Neural crest cell (in vitro differentiated cells): ENCODE measurements around the gene OR52K1. TPM values are rescaled to one million over a fixed set of nuclear protein-coding genes. Genes with fewer than 3 reads are reported as not detected.

ENCODE experiments used
- DNase-seq: peaks from one replicate; pipeline ENCODE4 v3.0.0; 2021; ENCODE audit warnings: low read depth, mixed read lengths, low spot score
- H3K27ac Mint-ChIP-seq: one replicate; pipeline ENCODE4 v1.8.0; 2021; ENCODE audit warnings: mild to moderate bottlenecking, mixed read lengths; ENCODE audit not compliant: unreplicated experiment
- H3K27me3 Mint-ChIP-seq: 2 replicates; pipeline ENCODE4 v1.8.0; 2021; ENCODE audit warnings: low read depth, mild to moderate bottlenecking, mixed read lengths
- H3K36me3 Mint-ChIP-seq: 2 replicates; pipeline ENCODE4 v1.8.0; 2021; ENCODE audit warnings: low read depth, mild to moderate bottlenecking, mixed read lengths
- H3K4me1 Mint-ChIP-seq: 2 replicates; pipeline ENCODE4 v1.8.0; 2021; ENCODE audit warnings: mixed read lengths
- H3K4me3 Mint-ChIP-seq: one replicate; pipeline ENCODE4 v1.8.0; 2021; ENCODE audit warnings: mild to moderate bottlenecking, mixed read lengths
- H3K9me3 Mint-ChIP-seq: 2 replicates; pipeline ENCODE4 v1.8.0; 2021; ENCODE audit warnings: mixed read lengths
- CTCF ChIP-seq: fragments of 200-600 bp; sonication (generic); conservative IDR thresholded peaks from 2 replicates; pipeline ENCODE4 v1.5.0; 2021; ENCODE audit warnings: antibody characterized with exemption, mild to moderate bottlenecking
- long read RNA-seq: library from polyadenylated mRNA; unstranded; transcript quantifications from one replicate; pipeline ENCODE4 v2.0.0, GENCODE V29; 2020
- total RNA-seq: library from RNA; stranded (reverse); gene quantifications from 2 replicates; pipeline ENCODE4 v1.2.1, GENCODE V29; 2021

Gene OR52K1
- total RNA-seq = not detected in 2 replicates
- long read RNA-seq = 0 reads

DNA sequence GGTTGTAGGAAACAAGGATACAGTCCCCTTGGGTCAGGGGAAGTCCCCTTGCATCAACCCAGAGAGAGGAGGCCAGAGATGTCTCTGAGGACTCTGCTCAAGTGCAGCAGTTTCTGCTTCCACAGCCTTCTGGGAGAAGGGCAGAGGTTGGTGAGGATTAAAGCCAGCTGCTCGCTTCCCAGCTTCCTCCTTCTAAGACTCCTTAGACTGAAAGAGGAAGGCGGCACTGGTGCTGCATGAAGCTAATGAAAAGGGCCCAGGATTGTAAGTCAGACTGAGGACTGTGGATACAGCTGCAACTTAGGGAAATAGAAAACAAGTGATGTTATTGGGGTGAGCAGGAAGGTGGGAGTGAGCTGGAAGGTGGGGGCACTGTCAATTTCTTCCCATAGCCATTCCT is at the start of gene OR52K1:
Gene OR52K1, plus strand, starts transcription at position 202 of the 400 bp plus-strand sequence. CDS start 6,255 bp downstream, outside the sequence.
- no peak for TF ChIP-seq CTCF
- no peak for DNase-seq
- no peak within 1 kb of the TSS for H3K27ac Mint-ChIP-seq
- no peaks in the 10 kb centered on the region for H3K4me1 Mint-ChIP-seq
- H3K27me3 Mint-ChIP-seq = peaks cover 4% of the 10 kb centered on the region
- no peaks in the 10 kb centered on the region for H3K36me3 Mint-ChIP-seq
- no peaks in the 10 kb centered on the region for H3K9me3 Mint-ChIP-seq
- H3K4me3 Mint-ChIP-seq = no peak within 1 kb of the TSS

GRCh38 chr11:4433856-4434255 is 48.6 kb upstream of the OR52K1 start:
- peaks cover 18% of the 10 kb centered on the region for H3K27me3 Mint-ChIP-seq
- no peak for TF ChIP-seq CTCF
- peaks cover under 1% of the 10 kb centered on the region for H3K36me3 Mint-ChIP-seq
- no peaks in the 10 kb centered on the region for H3K4me1 Mint-ChIP-seq
- H3K9me3 Mint-ChIP-seq = peaks cover 4% of the 10 kb centered on the region
- H3K27ac Mint-ChIP-seq = no peak overlapping the region
- H3K4me3 Mint-ChIP-seq = no peak overlapping the region
- DNase-seq = no peak

GRCh38 chr11:4436411-4436810 is 46.0 kb upstream of the OR52K1 start:
- Mint-ChIP-seq H3K36me3 (peaks cover 4% of the 10 kb centered on the region), H3K27me3 (peaks cover 21% of the 10 kb centered on the region), H3K27ac (no peak overlapping the region), H3K9me3 (peaks cover 7% of the 10 kb centered on the region), H3K4me3 (no peak overlapping the region), H3K4me1 (no peaks in the 10 kb centered on the region)
- DNase-seq = no peak
- TF ChIP-seq CTCF = no peak

DNA sequence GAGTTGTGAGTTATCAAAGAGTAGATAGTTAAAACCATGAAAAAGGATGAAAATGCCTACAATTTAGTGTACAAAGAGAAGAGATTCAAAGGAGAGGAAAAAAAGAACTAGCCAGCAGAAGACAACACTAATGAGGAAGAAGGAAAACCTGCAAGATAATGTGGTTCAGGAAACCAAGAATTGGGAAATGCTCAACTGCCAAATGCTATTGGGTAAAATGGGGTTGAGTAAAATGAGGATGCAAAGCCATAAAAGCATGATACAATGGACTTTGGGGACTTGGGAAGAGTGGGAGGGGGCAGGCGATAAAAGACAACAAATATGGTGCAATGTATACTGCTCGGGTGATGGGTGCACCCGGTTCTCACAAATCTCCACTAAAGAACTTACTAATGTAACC is 40.9 kb upstream of the OR52K1 start:
- no peaks in the 10 kb centered on the region for H3K4me1 Mint-ChIP-seq
- peaks cover 6% of the 10 kb centered on the region for H3K27me3 Mint-ChIP-seq
- DNase-seq = no peak
- H3K4me3 Mint-ChIP-seq = no peak overlapping the region
- H3K27ac Mint-ChIP-seq = no peak overlapping the region
- TF ChIP-seq CTCF = no peak
- H3K36me3 Mint-ChIP-seq = peaks cover 4% of the 10 kb centered on the region
- peaks cover 9% of the 10 kb centered on the region for H3K9me3 Mint-ChIP-seq

DNA sequence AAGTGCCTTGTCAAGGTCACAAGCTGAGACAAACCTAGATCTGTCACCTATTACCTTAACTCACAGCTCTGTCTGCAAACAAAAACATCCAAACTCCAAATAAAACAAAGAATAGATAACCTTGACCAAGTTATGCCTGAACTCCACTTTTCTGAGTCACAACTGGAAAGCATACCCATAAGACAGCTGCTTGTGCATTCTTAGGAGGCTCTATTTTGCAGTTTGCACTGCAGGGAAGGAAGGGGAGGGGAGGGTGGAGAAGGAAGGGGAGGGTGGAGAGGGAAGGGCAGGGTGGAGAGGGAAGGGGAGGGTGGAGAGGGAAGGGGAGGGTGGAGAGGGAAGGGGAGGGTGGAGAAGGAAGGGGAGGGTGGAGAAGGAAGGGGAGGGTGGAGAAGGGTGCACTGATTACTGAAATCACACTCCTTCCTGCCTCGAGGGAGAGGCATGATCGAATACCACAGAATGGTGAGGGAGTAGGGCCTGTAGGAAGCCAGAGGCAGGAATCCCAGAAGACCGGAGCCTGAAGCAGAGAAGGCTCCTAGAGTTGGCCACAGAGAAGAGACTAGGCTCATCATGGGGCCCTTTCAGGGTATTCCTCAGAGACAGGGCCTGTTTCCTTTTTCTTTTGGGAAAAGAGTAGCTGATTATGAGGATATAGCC is 39.1 kb upstream of the OR52K1 start:
- Mint-ChIP-seq H3K27me3 (peaks cover 6% of the 10 kb centered on the region), H3K9me3 (peaks cover 9% of the 10 kb centered on the region), H3K27ac (no peak overlapping the region), H3K4me3 (no peak overlapping the region), H3K36me3 (peaks cover 4% of the 10 kb centered on the region), H3K4me1 (no peaks in the 10 kb centered on the region)
- no peak for TF ChIP-seq CTCF
- DNase-seq = no peak
